SH-SY5Y (cell line): Measurements from ENCODE around the gene MEPCE.

Experiments
- GATA2 ChIP-seq: IDR thresholded peaks from 2 replicates; pipeline ENCODE4 v1.6.1; 2011; ENCODE audit warnings: mild to moderate bottlenecking, low read depth, low read length
- GATA3 ChIP-seq: IDR thresholded peaks from 2 replicates; pipeline ENCODE4 v1.6.1; 2011; ENCODE audit warnings: low read depth, mild to moderate bottlenecking, low read length, moderate library complexity

DNA sequence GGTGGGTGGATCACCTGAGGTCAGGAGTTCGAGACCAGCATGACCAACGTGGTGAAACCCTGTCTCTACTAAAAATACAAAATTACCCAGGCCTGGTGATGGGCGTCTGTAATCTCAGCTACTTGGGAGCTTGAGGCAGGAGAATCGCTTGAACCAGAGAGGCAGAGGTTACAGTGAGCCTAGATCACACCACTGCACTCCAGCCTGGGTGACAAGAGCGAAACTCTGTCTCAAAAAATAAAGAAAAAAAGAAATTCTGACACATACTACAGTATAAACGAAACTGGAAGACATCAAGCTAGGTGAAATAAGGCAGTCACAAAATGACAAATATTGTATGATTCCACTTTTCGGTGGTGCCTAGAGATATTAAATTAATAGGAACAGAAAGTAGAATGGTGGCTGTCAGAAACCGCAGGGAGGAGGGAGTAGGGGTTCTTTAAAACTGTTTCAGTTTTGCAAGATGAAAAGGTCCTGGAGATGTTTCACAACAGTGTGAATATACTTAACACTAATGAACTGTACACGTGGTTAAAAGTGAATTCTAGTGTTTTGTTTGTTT lies 33.1 kb upstream of the MEPCE start:
- no peak for TF ChIP-seq GATA3
- no peak for TF ChIP-seq GATA2
